CD14-positive monocyte (primary cell): ENCODE measurements around the gene KIF17. TPM values are rescaled to one million over a fixed set of nuclear protein-coding genes. Genes with fewer than 3 reads are reported as not detected.

Experiments
- DNase-seq, 3 donors: peaks; one replicate each; pipeline ENCODE4 v3.0.0-alpha.2; 2011 to 2022
- H2AFZ ChIP-seq: 2 replicates; pipeline ENCODE4 v1.6.0; 2012; ENCODE audit warnings: mild to moderate bottlenecking, low read depth, low read length, inconsistent platforms; ENCODE audit not compliant: insufficient read depth, poor library complexity, severe bottlenecking
- H3K27ac ChIP-seq, 2 donors: 1 replicate in 1 of 2; 2 replicates in 1 of 2; pipeline ENCODE4 v1.5.1; 2012 to 2013; ENCODE audit warnings: low read length in 2 of 2, control low read depth in 1 of 2, inconsistent platforms in 1 of 2, low read depth in 1 of 2, mild to moderate bottlenecking in 1 of 2
- H3K27me3 ChIP-seq, 2 donors: one replicate each; pipeline versions ENCODE4 v1.6.0 to v1.6.1; 2011 to 2013; ENCODE audit warnings: low read length in 2 of 2; ENCODE audit not compliant: control insufficient read depth in 2 of 2, insufficient read depth in 2 of 2
- H3K36me3 ChIP-seq, 2 donors: replicated peaks in 1 of 2; 1 replicate in 1 of 2; 2 replicates in 1 of 2; pipeline versions ENCODE4 v1.5.1 to v1.6.1; 2012 to 2013; ENCODE audit warnings: low read length in 2 of 2, control low read depth in 1 of 2, inconsistent platforms in 1 of 2, mild to moderate bottlenecking in 1 of 2; ENCODE audit not compliant: insufficient read depth in 2 of 2, control insufficient read depth in 1 of 2
- H3K4me1 ChIP-seq, 2 donors: 1 replicate in 1 of 2; 2 replicates in 1 of 2; pipeline versions ENCODE4 v1.5.1 to v1.6.1; 2012 to 2013; ENCODE audit warnings: low read length in 2 of 2, control low read depth in 1 of 2, inconsistent platforms in 1 of 2, mild to moderate bottlenecking in 1 of 2, moderate library complexity in 1 of 2; ENCODE audit not compliant: insufficient read depth in 2 of 2, control insufficient read depth in 1 of 2
- H3K4me2 ChIP-seq: replicated peaks from 2 replicates; pipeline ENCODE3; 2012; ENCODE audit warnings: low read length, moderate library complexity, mild to moderate bottlenecking; ENCODE audit not compliant: poor library complexity, severe bottlenecking; ENCODE audit errors: extremely low read depth
- H3K4me3 ChIP-seq, 3 experiments: fragments of 200-600 bp in 1 of 3; sonication (generic) in 1 of 3; replicated peaks in 1 of 3; 1 replicate in 2 of 3; 2 replicates in 1 of 3; pipeline ENCODE4 v1.5.1; 2011 to 2013; ENCODE audit warnings: low read length in 3 of 3, mild to moderate bottlenecking in 3 of 3, control low read depth in 2 of 3, low read depth in 2 of 3, inconsistent platforms in 1 of 3, moderate library complexity in 1 of 3
- H3K79me2 ChIP-seq: 2 replicates; pipeline ENCODE4 v1.6.0; 2012; ENCODE audit warnings: mild to moderate bottlenecking, control low read depth, inconsistent platforms, low read length, moderate library complexity; ENCODE audit not compliant: insufficient read depth
- H3K9ac ChIP-seq: 2 replicates; pipeline ENCODE4 v1.6.0; 2017; ENCODE audit warnings: low read length, mild to moderate bottlenecking; ENCODE audit not compliant: insufficient read depth, poor library complexity, severe bottlenecking
- H3K9me3 ChIP-seq, 2 donors: replicated peaks in 1 of 2; 1 replicate in 1 of 2; 2 replicates in 1 of 2; pipeline versions ENCODE4 v1.5.1 to v1.6.1; 2012 to 2013; ENCODE audit warnings: low read length in 2 of 2, control low read depth in 1 of 2; ENCODE audit not compliant: control insufficient read depth in 1 of 2, insufficient read depth in 1 of 2
- H4K20me1 ChIP-seq: 2 replicates; pipeline ENCODE4 v1.6.0; 2012; ENCODE audit warnings: mild to moderate bottlenecking, low read length, control low read depth, moderate library complexity; ENCODE audit not compliant: insufficient read depth
- H3K27ac Mint-ChIP-seq, 7 donors: one replicate each; pipeline ENCODE4 v1.8.0; 2020; ENCODE audit warnings: mild to moderate bottlenecking in 7 of 7, mixed read lengths in 7 of 7, moderate library complexity in 6 of 7, inconsistent platforms in 2 of 7
- H3K27me3 Mint-ChIP-seq, 3 donors: one replicate each; pipeline ENCODE4 v1.8.0; 2021 to 2022; ENCODE audit warnings: low read depth in 3 of 3, mild to moderate bottlenecking in 3 of 3, mixed read lengths in 3 of 3, moderate library complexity in 3 of 3, inconsistent platforms in 1 of 3
- H3K36me3 Mint-ChIP-seq, 2 donors: one replicate each; pipeline ENCODE4 v1.8.0; 2020; ENCODE audit warnings: mixed read lengths in 2 of 2, inconsistent platforms in 1 of 2, mild to moderate bottlenecking in 1 of 2
- H3K4me1 Mint-ChIP-seq: one replicate; pipeline ENCODE4 v1.8.0; 2020; ENCODE audit warnings: mild to moderate bottlenecking, mixed read lengths
- H3K4me3 Mint-ChIP-seq, 2 donors: one replicate each; pipeline ENCODE4 v1.8.0; 2020; ENCODE audit warnings: mild to moderate bottlenecking in 2 of 2, mixed read lengths in 2 of 2, moderate library complexity in 1 of 2
- H3K9me3 Mint-ChIP-seq, 7 donors: one replicate each; pipeline ENCODE4 v1.8.0; 2020 to 2022; ENCODE audit warnings: mixed read lengths in 7 of 7, mild to moderate bottlenecking in 6 of 7, moderate library complexity in 6 of 7, inconsistent platforms in 2 of 7
- CTCF ChIP-seq: fragments of 200-600 bp; IDR thresholded peaks from one replicate; pipeline ENCODE4 v1.8.0; 2022; ENCODE audit warnings: antibody characterized with exemption, mild to moderate bottlenecking
- WGBS: methylation state at CpG from one replicate; pipeline ENCODE4 v1.1.5; 2013; ENCODE audit warnings: missing lambda C conversion rate; ENCODE audit not compliant: insufficient coverage; 5-methylcytosine and 5-hydroxymethylcytosine counted together
- intact Hi-C, 2 donors: fragments of 100-400 bp; cut with micrococcal nuclease; formaldehyde crosslinking; loops; one replicate each; pipeline versions ENCODE4 v1.15.0 to v1.15.1; 2023
- polyA plus RNA-seq, 3 donors: library from polyadenylated mRNA; depleted of rRNA in 1 of 3; unstranded in 2 of 3; stranded (reverse) in 1 of 3; fragments of 300-500 nt in 2 of 3; fragments of >200 nt in 1 of 3; fragmentation: Illumina TruSeq in 2 of 3; gene quantifications; 1 replicate in 2 of 3; 2 replicates in 1 of 3; pipeline ENCODE4 v1.2.3, GENCODE V29; 2012 to 2021

KIF17 gene
- polyA plus RNA-seq, 3 donors, result 0.16 TPM; not detected in 2

- H3K36me3 ChIP-seq, result no peaks in the 10 kb centered on the region
- H3K79me2 ChIP-seq, result no peaks in the 10 kb centered on the region
- H3K4me1 ChIP-seq, result peaks cover 4% of the 10 kb centered on the region in 2 donors
- H3K27ac ChIP-seq, result no peak overlapping the region
- intact Hi-C loops, result no loop called here
- peaks cover 3 to 8% (median 7%) of the 10 kb centered on the region in 3 donors for H3K27me3 Mint-ChIP-seq
- no peaks in the 10 kb centered on the region for H4K20me1 ChIP-seq
- no peak for DNase-seq
- H3K9ac ChIP-seq, result no peak overlapping the region
- no peaks in the 10 kb centered on the region for H3K9me3 ChIP-seq
- no peak overlapping the region for H3K4me2 ChIP-seq
- H3K27me3 ChIP-seq, result no peaks in the 10 kb centered on the region
- H2AFZ ChIP-seq, result no peak overlapping the region
- no peak for TF ChIP-seq CTCF
- 91% methylated on average over 4 of the region's 5 CpGs for WGBS
- no peak overlapping the region for H3K27ac Mint-ChIP-seq
- H3K36me3 Mint-ChIP-seq, result no peaks in the 10 kb centered on the region
- peaks cover 3% of the 10 kb centered on the region for H3K4me1 Mint-ChIP-seq
- no peak overlapping the region for H3K4me3 Mint-ChIP-seq
- no peak overlapping the region for H3K4me3 ChIP-seq
- no peaks in the 10 kb centered on the region for H3K9me3 Mint-ChIP-seq
Measured at GRCh38 chr1:20701847-20702246, 16.0 kb downstream of the KIF17 start.

- H3K79me2 ChIP-seq, result no peaks in the 10 kb centered on the region
- Mint-ChIP-seq H3K36me3 (no peaks in the 10 kb centered on the region), H3K9me3 (no peaks in the 10 kb centered on the region), H3K27me3 (peaks cover 3 to 7% (median 5%) of the 10 kb centered on the region in 3 donors), H3K4me1 (peaks cover 3% of the 10 kb centered on the region), H3K4me3 (no peak overlapping the region), H3K27ac (peak overlapping the region in 1 of 7 donors; percentile 10)
- no peaks in the 10 kb centered on the region for H3K9me3 ChIP-seq
- H3K27ac ChIP-seq, result no peak overlapping the region
- no peak overlapping the region for H3K4me2 ChIP-seq
- no peak for TF ChIP-seq CTCF
- no peaks in the 10 kb centered on the region for H3K27me3 ChIP-seq
- no peak overlapping the region for H3K9ac ChIP-seq
- intact Hi-C loops, result no loop called here
- H3K4me1 ChIP-seq, result peaks cover 6 to 7% of the 10 kb centered on the region in 2 donors
- H4K20me1 ChIP-seq, result no peaks in the 10 kb centered on the region
- 96% methylated on average over 9 of the region's 9 CpGs for WGBS
- no peaks in the 10 kb centered on the region for H3K36me3 ChIP-seq
- no peak overlapping the region for H2AFZ ChIP-seq
- H3K4me3 ChIP-seq, result no peak overlapping the region
- DNase-seq, result no peak
Measured at GRCh38 chr1:20701446-20701845, 16.4 kb downstream of the KIF17 start.
